Spleen (tissue), 7 donors: ENCODE data around the gene RBM47.

Experiments
- CTCF ChIP-seq, 11 experiments: fragments of 200-600 bp in 7 of 11; fragments of 450-650 bp in 4 of 11; sonication (generic) in 4 of 11; IDR thresholded peaks in 8 of 11; conservative IDR thresholded peaks in 3 of 11; 1 replicate in 7 of 11; 2 replicates in 4 of 11; pipeline versions ENCODE4 v1.4.0 to v1.8.0; 2016 to 2021; ENCODE audit warnings: antibody characterized with exemption in 11 of 11, inconsistent platforms in 4 of 11, mild to moderate bottlenecking in 1 of 11
- POLR2A ChIP-seq, 3 donors: fragments of 450-650 bp; IDR thresholded peaks; one replicate each; pipeline ENCODE4 v1.5.1; 2017; ENCODE audit warnings: antibody characterized with exemption in 3 of 3, mild to moderate bottlenecking in 1 of 3
- POLR2AphosphoS5 ChIP-seq, 3 donors: sonication (generic); formaldehyde crosslinking; IDR thresholded peaks; one replicate each; pipeline ENCODE4 v1.5.1; 2017; ENCODE audit warnings: antibody characterized with exemption in 3 of 3
- donor health status: DM: no; HTN: no; CAD: no; lungs with moderate emphysema.
- donor health status: DM: no; HTN: no; CAD: no.
- donor health status: DM: no; HTN: no; CAD: no.

- TF ChIP-seq POLR2AphosphoS5 (IDR thresholded peaks at IDR 0.05), result no peak
- no peak for TF ChIP-seq CTCF (IDR thresholded peaks at IDR 0.05 in 8 of 11, conservative IDR thresholded peaks at IDR 0.05 in 3 of 11)
- no peak for TF ChIP-seq POLR2A (IDR thresholded peaks at IDR 0.05)
Measured at GRCh38 chr4:40380647-40381046, 249.0 kb downstream of the RBM47 start.
